GM12873 (cell line): ENCODE data around the gene SERINC5.

Experiments
- CTCF ChIP-seq: IDR thresholded peaks from 2 replicates; pipeline ENCODE4 v1.5.1; 2012; ENCODE audit warnings: low read depth, mild to moderate bottlenecking, moderate library complexity, low read length, control low read depth; ENCODE audit not compliant: insufficient read depth; ENCODE audit errors: missing control alignments

Gene SERINC5

GRCh38 chr5:80206282-80206681, 49.6 kb downstream of the SERINC5 start:
- no peak for TF ChIP-seq CTCF

GRCh38 chr5:80205846-80206245, 50.0 kb downstream of the SERINC5 start:
- TF ChIP-seq CTCF, result no peak

GRCh38 chr5:80204808-80205614, 50.8 kb downstream of the SERINC5 start:
- no peak for TF ChIP-seq CTCF

- no peak for TF ChIP-seq CTCF
Observed at GRCh38 chr5:80198920-80199319, 56.9 kb downstream of the SERINC5 start.

- no peak for TF ChIP-seq CTCF
Observed at GRCh38 chr5:80198399-80198798, 57.4 kb downstream of the SERINC5 start.

GRCh38 chr5:80195837-80196400, 59.9 kb downstream of the SERINC5 start:
- no peak for TF ChIP-seq CTCF

GRCh38 chr5:80194468-80194867, 61.4 kb downstream of the SERINC5 start:
- no peak for TF ChIP-seq CTCF
